ENCODE results near the gene TIAM1. TPM values are rescaled to one million over a fixed set of nuclear protein-coding genes. Genes with fewer than 3 reads are reported as not detected.

Gene TIAM1
- total RNA-seq, 1 donor from 2014 or later = 35.4 TPM

DNA sequence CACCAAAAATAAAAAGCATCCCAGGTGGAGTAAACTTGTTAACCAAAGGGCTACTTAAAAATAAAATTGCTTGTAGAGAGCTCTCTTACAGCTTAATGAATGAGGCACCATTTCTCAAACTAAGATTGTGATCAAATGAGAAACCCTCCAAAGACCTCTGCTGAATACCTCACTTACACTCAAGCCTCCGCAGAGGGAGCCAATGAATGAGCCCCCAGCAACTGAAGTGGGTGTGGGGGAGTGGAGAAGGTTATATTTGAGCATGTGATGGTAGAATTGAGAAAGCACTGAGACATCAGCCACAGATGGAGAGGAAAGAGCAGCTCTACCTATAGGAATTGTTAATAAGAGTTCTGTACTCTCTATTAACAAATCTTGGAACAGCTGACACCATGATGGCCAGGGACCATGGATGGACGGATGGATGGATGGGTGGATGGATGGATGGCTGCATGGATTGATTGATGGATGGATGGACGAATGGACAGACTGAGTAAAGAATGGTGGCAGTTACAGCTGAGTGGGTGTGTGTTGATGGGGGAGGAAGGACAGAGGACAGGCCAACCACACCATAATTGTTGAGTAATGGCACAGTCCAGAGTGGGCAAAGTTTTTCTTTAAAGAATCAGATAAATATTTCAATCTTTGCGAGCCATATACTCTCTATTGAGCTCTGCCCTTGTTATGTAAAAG lies 20.3 kb upstream of the TIAM1 start:
- Mint-ChIP-seq H3K9me3 (ENCODE audit: low read depth) (no peaks in the 10 kb centered on the region), H3K27ac (no peak overlapping the region), H3K4me1 (ENCODE audit: low read depth) (no peaks in the 10 kb centered on the region), H3K36me3 (ENCODE audit: insufficient read depth) (no peaks in the 10 kb centered on the region), H3K4me3 (ENCODE audit: low read depth) (no peak overlapping the region), H3K27me3 (no peaks in the 10 kb centered on the region)
- TF ChIP-seq, protein P1, sequence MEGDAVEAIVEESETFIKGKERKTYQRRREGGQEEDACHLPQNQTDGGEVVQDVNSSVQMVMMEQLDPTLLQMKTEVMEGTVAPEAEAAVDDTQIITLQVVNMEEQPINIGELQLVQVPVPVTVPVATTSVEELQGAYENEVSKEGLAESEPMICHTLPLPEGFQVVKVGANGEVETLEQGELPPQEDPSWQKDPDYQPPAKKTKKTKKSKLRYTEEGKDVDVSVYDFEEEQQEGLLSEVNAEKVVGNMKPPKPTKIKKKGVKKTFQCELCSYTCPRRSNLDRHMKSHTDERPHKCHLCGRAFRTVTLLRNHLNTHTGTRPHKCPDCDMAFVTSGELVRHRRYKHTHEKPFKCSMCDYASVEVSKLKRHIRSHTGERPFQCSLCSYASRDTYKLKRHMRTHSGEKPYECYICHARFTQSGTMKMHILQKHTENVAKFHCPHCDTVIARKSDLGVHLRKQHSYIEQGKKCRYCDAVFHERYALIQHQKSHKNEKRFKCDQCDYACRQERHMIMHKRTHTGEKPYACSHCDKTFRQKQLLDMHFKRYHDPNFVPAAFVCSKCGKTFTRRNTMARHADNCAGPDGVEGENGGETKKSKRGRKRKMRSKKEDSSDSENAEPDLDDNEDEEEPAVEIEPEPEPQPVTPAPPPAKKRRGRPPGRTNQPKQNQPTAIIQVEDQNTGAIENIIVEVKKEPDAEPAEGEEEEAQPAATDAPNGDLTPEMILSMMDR (IDR thresholded peaks at IDR 0.05; ENCODE audit: unreplicated experiment) = no peak
- no peak for DNase-seq (ENCODE audit: low spot score, unreplicated experiment)

DNA sequence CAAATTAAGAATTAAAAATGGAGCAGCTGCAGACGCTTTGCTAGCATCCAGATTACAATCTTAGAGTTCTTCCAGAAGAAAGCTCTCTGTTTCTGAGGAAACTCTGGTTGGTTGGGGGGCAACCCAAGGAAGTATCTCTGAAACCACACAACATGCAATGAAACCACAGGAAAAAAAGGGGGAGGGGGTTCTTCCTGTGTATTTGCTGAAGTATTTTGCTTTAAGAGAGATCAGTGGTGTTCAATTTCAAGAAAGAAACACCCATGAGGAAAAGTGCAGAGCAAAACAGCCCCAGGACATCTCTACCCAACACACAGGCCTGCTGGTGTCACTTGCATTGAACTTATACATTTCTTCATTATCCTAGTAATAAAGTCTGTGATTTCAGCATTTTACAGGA lies 19.7 kb upstream of the TIAM1 start:
- H3K4me1 Mint-ChIP-seq (ENCODE audit: low read depth) = no peaks in the 10 kb centered on the region
- H3K4me3 Mint-ChIP-seq (ENCODE audit: low read depth) = no peak overlapping the region
- no peaks in the 10 kb centered on the region for H3K36me3 Mint-ChIP-seq (ENCODE audit: insufficient read depth)
- no peaks in the 10 kb centered on the region for H3K9me3 Mint-ChIP-seq (ENCODE audit: low read depth)
- DNase-seq (ENCODE audit: low spot score, unreplicated experiment) = no peak
- H3K27me3 Mint-ChIP-seq = no peaks in the 10 kb centered on the region
- TF ChIP-seq, protein P1 (IDR thresholded peaks at IDR 0.05; ENCODE audit: unreplicated experiment) = no peak
- H3K27ac Mint-ChIP-seq = no peak overlapping the region

DNA sequence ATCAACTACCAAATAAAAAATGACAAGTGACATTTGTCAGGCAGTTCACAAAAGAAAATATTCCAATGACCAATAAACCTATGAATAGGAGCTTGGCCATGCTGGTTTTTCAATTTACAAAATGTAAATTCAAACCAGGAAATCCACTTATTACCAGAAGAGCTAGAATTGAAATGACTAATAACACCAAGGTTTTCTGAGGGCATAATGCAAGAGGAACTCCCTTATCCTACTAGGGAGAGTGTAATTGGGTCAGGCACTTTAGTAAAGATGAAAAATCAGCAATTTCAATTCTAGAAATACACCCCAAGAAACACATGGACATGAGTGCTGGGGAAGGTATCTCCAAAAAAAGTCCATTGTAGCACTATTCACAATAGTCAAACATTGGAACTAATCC lies 16.7 kb upstream of the TIAM1 start:
- TF ChIP-seq, protein P1 (IDR thresholded peaks at IDR 0.05; ENCODE audit: unreplicated experiment) = no peak
- no peaks in the 10 kb centered on the region for H3K36me3 Mint-ChIP-seq (ENCODE audit: insufficient read depth)
- H3K4me1 Mint-ChIP-seq (ENCODE audit: low read depth) = no peaks in the 10 kb centered on the region
- H3K27me3 Mint-ChIP-seq = no peaks in the 10 kb centered on the region
- H3K27ac Mint-ChIP-seq = no peak overlapping the region
- no peak overlapping the region for H3K4me3 Mint-ChIP-seq (ENCODE audit: low read depth)
- no peaks in the 10 kb centered on the region for H3K9me3 Mint-ChIP-seq (ENCODE audit: low read depth)
- DNase-seq (ENCODE audit: low spot score, unreplicated experiment) = no peak

DNA sequence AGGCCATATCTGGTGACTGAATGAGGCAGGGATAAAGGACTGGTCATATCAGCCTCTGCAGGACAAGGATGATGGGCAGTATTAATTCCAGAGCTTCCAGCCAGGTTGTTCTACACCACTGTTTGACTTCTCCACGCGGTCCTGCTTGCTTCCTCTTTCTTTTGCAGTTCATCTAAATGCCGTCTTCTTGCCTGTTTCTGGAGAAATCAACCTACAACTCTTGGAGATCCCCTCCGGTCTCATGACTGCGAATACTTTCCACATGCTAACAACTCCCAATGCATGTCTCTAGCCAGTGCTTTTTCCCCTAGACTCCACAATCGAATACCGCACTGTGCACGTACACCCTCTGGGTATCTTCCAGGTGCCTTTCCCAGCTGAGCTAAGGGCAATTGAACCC lies 14.1 kb upstream of the TIAM1 start:
- TF ChIP-seq, protein P1 (IDR thresholded peaks at IDR 0.05; ENCODE audit: unreplicated experiment) = no peak
- no peak for DNase-seq (ENCODE audit: low spot score, unreplicated experiment)
- H3K36me3 Mint-ChIP-seq (ENCODE audit: insufficient read depth) = no peaks in the 10 kb centered on the region
- H3K27ac Mint-ChIP-seq = no peak overlapping the region
- no peaks in the 10 kb centered on the region for H3K9me3 Mint-ChIP-seq (ENCODE audit: low read depth)
- no peaks in the 10 kb centered on the region for H3K27me3 Mint-ChIP-seq
- no peak overlapping the region for H3K4me3 Mint-ChIP-seq (ENCODE audit: low read depth)
- no peaks in the 10 kb centered on the region for H3K4me1 Mint-ChIP-seq (ENCODE audit: low read depth)

DNA sequence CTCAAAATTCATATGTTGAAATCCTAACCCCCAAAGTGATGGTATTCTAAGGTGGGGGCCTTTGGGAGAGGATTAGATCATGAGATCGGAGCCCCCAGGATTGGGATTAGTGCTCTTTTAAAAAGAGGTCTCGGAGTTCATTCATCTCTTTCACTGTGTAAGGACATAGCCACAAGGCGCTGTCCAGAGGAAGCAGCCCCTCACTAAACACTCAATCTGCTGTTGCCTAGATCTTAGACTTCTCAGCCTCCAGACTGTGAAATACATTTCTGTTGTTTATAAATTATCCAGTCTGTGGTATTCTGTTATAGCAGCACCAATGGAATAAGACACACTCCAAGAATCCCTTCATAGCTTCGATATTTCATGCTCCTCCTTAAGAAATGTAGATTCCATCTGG lies 12.4 kb upstream of the TIAM1 start:
- Mint-ChIP-seq H3K4me1 (ENCODE audit: low read depth) (no peaks in the 10 kb centered on the region), H3K36me3 (ENCODE audit: insufficient read depth) (no peaks in the 10 kb centered on the region), H3K4me3 (ENCODE audit: low read depth) (no peak overlapping the region), H3K9me3 (ENCODE audit: low read depth) (no peaks in the 10 kb centered on the region), H3K27me3 (no peaks in the 10 kb centered on the region), H3K27ac (no peak overlapping the region)
- TF ChIP-seq, protein P1 (IDR thresholded peaks at IDR 0.05; ENCODE audit: unreplicated experiment) = no peak
- no peak for DNase-seq (ENCODE audit: low spot score, unreplicated experiment)

Data from progenitor cell of endocrine pancreas (in vitro differentiated cells).